ENCODE results near the gene SLC25A21. TPM values are rescaled to one million over a fixed set of nuclear protein-coding genes. Genes with fewer than 3 reads are reported as not detected.
"Not testable (repeated sequence)": the region's sequence is repeated elsewhere in the genome, so short reads cannot be mapped to it uniquely, and the experiment has no call there.

SLC25A21 gene
- total and polyA plus RNA-seq, 4 experiments from 2014 or later = not detected

DNA sequence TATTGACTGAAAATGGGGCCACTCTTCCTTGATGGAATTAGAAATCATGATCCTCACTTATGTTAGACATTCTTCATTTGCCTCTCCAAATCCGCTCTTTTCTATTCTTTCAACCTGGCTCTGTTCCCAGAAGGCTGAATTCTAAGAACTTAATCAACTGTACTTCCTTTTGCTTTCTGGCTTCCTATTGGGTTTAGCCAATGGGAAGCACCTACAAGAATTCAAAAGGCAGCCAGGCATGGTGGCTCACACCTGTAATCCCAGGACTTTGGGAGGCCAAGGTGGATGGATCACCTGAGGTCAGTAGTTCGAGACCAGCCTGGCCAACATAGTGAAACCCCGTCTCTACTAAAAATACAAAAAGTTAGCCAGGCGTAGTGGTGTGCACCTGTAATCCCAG, 98.1 kb downstream of the SLC25A21 start:
- H3K9me3 Mint-ChIP-seq; H3K4me3 ChIP-seq (ENCODE audit: low read length in 2 of 2); H3K27me3 ChIP-seq (ENCODE audit: insufficient read depth, low read length); H3K27ac ChIP-seq (ENCODE audit: low read depth, low read length); H3K4me1 ChIP-seq (ENCODE audit: insufficient read depth, low read length); H3K9me3 ChIP-seq (ENCODE audit: control insufficient read depth in 1 of 2, low read length in 2 of 2); H3K4me1 Mint-ChIP-seq; H3K27me3 Mint-ChIP-seq; H3K36me3 ChIP-seq (ENCODE audit: insufficient read depth, low read length); POLR2A ChIA-PET (ENCODE audit: partially characterized antibody); H3K27ac Mint-ChIP-seq; H3K4me3 Mint-ChIP-seq; H3K36me3 Mint-ChIP-seq; intact Hi-C loops (cut with micrococcal nuclease): not testable (repeated sequence)
- peak in 1 of 5 donors; percentile 39 for DNase-seq
- CTCF ChIA-PET (ENCODE audit: partially characterized antibody) = interaction anchor here (0.7 kb wide), 1 partner anchor 69 kb away, joined by 3 read pairs; no protein-coding TSS in a partner anchor

DNA sequence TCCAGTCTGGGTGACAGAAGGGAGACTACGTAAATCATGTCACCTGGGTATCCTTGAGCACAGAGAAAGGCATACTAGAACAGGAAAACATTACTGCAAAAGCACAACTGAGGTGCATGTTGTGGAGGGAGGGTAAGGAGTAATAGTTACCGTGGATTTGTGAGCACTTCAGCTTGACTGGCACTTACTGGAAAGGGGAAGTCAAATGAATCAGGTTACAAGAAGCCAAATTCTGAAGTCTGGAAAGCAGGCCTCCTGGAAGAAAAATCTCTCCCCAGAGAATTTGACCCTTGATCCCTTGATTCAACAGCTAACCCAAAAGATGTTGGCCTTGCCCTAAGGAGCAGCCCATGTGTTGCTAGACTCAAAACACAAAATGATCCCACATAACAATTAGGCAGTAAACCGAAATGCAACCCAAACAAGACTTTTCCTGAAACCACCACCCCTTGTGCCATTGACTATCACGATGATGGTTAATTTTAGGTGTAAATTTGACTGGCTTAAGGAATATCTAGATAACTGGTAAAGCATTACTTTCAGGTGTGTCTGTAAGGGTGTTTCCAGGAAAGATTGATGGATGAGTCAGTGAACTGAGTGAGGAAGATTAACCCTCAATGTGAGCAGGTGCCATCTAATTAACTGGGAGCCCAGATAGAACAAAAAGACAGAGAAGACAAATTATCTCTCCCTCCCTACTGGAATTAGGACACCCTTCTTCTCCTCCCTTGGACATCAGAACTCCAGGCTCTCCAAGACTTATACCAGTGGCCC, 108.8 kb downstream of the SLC25A21 start:
- peaks cover 0 to 7% (median under 1%) of the 10 kb centered on the region in 8 donors for H3K9me3 Mint-ChIP-seq
- H3K4me1 Mint-ChIP-seq = no peaks in the 10 kb centered on the region
- Histone ChIP-seq H3K4me3 (ENCODE audit: low read length in 2 of 2) (no peak overlapping the region), H3K27ac (ENCODE audit: low read depth, low read length) (no peak overlapping the region), H3K4me1 (ENCODE audit: insufficient read depth, low read length) (no peaks in the 10 kb centered on the region), H3K27me3 (ENCODE audit: insufficient read depth, low read length) (no peaks in the 10 kb centered on the region), H3K36me3 (ENCODE audit: insufficient read depth, low read length) (no peaks in the 10 kb centered on the region), H3K9me3 (ENCODE audit: control insufficient read depth in 1 of 2, low read length in 2 of 2) (no peaks in the 10 kb centered on the region)
- ChIA-PET CTCF (ENCODE audit: partially characterized antibody) (no interaction called here), POLR2A (ENCODE audit: partially characterized antibody) (no interaction called here)
- H3K4me3 Mint-ChIP-seq = no peak overlapping the region
- no peak for DNase-seq
- no peaks in the 10 kb centered on the region for H3K36me3 Mint-ChIP-seq
- no peak overlapping the region for H3K27ac Mint-ChIP-seq
- no peaks in the 10 kb centered on the region for H3K27me3 Mint-ChIP-seq
- intact Hi-C loops (cut with micrococcal nuclease) = no loop called here

DNA sequence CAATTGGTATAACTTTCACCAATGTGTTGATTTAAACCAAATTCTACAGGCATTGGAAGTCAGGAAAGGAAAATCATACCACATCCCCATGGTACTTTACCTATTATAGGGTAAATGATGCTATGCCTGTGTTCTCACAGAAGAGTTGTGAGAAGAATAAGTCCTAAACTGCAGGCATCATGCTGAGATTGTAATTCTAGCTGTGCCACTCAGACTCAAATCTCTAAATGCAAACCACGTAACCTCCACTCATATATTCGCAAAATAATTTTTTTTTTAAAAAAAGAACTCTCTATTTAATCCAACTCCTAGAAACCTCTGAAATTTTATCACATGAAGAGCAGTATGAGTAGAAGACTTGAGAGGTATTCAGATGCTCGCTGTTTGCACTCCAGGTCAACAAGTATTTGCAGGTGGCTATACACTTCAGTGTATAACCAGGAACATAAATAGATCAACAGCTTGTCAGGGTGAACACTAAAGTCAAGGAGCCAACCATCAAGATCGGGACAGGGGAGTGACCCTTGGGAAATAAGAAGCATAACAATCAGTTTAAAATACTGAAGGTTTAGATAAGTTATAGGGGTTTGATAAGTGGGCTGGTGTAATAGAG, 110.1 kb downstream of the SLC25A21 start:
- H3K36me3 Mint-ChIP-seq = no peaks in the 10 kb centered on the region
- no peak overlapping the region for H3K27ac Mint-ChIP-seq
- POLR2A ChIA-PET (ENCODE audit: partially characterized antibody) = no interaction called here

DNA sequence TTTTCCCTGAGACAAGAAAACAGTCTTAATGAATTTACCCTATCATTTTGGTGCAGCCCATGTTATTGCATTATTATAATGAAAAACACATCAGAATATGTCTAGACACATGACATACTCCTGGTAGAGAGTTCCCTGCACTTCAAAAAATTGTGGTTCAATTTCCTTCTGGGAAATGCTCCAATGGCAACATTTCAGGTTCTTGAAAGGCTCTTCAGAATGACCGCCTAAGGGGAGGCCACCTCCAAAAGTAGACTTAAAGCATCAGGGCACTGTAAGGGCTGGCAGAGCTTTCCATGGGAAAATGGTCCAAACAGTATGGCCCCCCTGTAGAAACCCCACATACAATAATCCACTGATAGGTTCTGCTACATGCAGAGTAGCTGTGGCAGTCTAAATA, 110.7 kb downstream of the SLC25A21 start:
- no peaks in the 10 kb centered on the region for H3K36me3 Mint-ChIP-seq
- Histone ChIP-seq H3K27me3 (ENCODE audit: insufficient read depth, low read length) (no peaks in the 10 kb centered on the region), H3K4me1 (ENCODE audit: insufficient read depth, low read length) (no peaks in the 10 kb centered on the region), H3K27ac (ENCODE audit: low read depth, low read length) (no peak overlapping the region), H3K36me3 (ENCODE audit: insufficient read depth, low read length) (no peaks in the 10 kb centered on the region), H3K9me3 (ENCODE audit: control insufficient read depth in 1 of 2, low read length in 2 of 2) (no peaks in the 10 kb centered on the region), H3K4me3 (ENCODE audit: low read length in 2 of 2) (no peak overlapping the region)
- ChIA-PET CTCF (ENCODE audit: partially characterized antibody) (no interaction called here), POLR2A (ENCODE audit: partially characterized antibody) (no interaction called here)
- H3K4me3 Mint-ChIP-seq = no peak overlapping the region
- intact Hi-C loops (cut with micrococcal nuclease) = no loop called here
- no peaks in the 10 kb centered on the region for H3K4me1 Mint-ChIP-seq
- no peaks in the 10 kb centered on the region for H3K27me3 Mint-ChIP-seq
- no peak overlapping the region for H3K27ac Mint-ChIP-seq
- H3K9me3 Mint-ChIP-seq = peaks cover 0 to 9% (median under 1%) of the 10 kb centered on the region in 8 donors
- DNase-seq = no peak

More for the DNA sequence above, 110.1 kb downstream of the SLC25A21 start:
- Histone ChIP-seq H3K9me3 (ENCODE audit: control insufficient read depth in 1 of 2, low read length in 2 of 2) (no peaks in the 10 kb centered on the region), H3K4me1 (ENCODE audit: insufficient read depth, low read length) (no peaks in the 10 kb centered on the region), H3K27ac (ENCODE audit: low read depth, low read length) (no peak overlapping the region), H3K27me3 (ENCODE audit: insufficient read depth, low read length) (no peaks in the 10 kb centered on the region), H3K4me3 (ENCODE audit: low read length in 2 of 2) (no peak overlapping the region), H3K36me3 (ENCODE audit: insufficient read depth, low read length) (no peaks in the 10 kb centered on the region)
- Mint-ChIP-seq H3K27me3 (no peaks in the 10 kb centered on the region), H3K4me1 (no peaks in the 10 kb centered on the region), H3K9me3 (peaks cover 0 to 10% (median under 1%) of the 10 kb centered on the region in 8 donors), H3K4me3 (no peak overlapping the region)
- intact Hi-C loops (cut with micrococcal nuclease) = no loop called here
- DNase-seq = no peak
- CTCF ChIA-PET (ENCODE audit: partially characterized antibody) = no interaction called here

DNA sequence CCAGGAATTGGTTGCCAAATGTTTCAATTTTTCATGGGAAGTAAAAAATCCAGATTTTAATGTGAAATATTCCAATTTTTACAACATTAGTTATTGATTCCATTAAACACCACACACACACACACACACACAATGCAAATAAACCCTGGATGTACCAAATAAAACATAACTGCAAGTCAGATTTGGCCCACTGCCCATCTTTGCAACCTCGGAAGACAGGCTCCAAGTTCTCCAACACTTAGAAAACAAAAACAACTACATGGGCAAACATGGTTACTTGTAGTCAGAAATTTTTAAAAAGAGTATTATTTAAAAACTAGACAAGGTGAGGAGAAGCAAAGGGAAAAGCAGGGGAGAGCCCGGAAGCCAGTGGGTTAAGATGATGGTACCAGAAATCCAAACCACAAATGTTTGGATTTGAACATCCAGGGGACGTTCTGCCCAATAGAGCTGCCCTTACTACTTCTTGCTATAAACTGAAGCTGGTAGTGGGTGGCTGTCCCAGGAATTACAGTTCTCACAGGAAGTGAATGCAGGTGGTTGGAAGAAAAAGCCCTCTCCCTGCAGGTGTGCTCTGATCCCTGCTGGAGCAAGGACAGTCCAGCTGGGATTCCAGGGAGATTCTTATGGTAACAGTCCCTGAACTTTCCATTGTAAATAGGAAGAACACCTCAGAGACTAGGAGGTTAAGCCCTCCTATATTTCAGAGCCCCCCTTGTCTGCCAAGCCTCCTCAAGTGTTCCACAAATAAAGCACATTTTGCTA, 111.7 kb downstream of the SLC25A21 start:
- Histone ChIP-seq H3K9me3 (ENCODE audit: control insufficient read depth in 1 of 2, low read length in 2 of 2) (no peaks in the 10 kb centered on the region), H3K4me1 (ENCODE audit: insufficient read depth, low read length) (no peaks in the 10 kb centered on the region), H3K27ac (ENCODE audit: low read depth, low read length) (no peak overlapping the region), H3K36me3 (ENCODE audit: insufficient read depth, low read length) (no peaks in the 10 kb centered on the region), H3K27me3 (ENCODE audit: insufficient read depth, low read length) (no peaks in the 10 kb centered on the region), H3K4me3 (ENCODE audit: low read length in 2 of 2) (no peak overlapping the region)
- no peak overlapping the region for H3K4me3 Mint-ChIP-seq
- no peaks in the 10 kb centered on the region for H3K27me3 Mint-ChIP-seq
- H3K36me3 Mint-ChIP-seq = no peaks in the 10 kb centered on the region
- intact Hi-C loops (cut with micrococcal nuclease) = no loop called here
- no peak overlapping the region for H3K27ac Mint-ChIP-seq
- CTCF ChIA-PET (ENCODE audit: partially characterized antibody) = no interaction called here
- no peaks in the 10 kb centered on the region for H3K4me1 Mint-ChIP-seq
- H3K9me3 Mint-ChIP-seq = peaks cover 0 to 9% (median under 1%) of the 10 kb centered on the region in 8 donors
- no peak for DNase-seq
- POLR2A ChIA-PET (ENCODE audit: partially characterized antibody) = no interaction called here

DNA sequence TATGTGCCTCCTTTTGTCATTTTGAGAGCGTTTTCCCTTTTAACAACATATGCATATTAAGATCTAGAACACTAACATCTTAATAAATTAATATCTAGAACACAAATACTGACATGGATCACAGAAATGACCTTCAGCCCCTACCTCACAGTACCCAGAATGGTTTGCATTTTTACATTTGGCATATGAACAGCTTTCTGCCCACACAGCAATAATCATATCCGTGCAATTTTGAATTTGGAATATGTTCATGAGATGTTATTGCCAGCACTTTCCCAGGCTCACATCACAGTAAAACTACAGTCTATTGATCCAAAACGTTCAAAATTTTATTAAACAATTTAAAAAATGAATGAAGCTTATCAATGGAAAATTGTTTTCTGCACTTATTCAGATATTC, 114.6 kb downstream of the SLC25A21 start:
- H3K4me3 Mint-ChIP-seq = no peak overlapping the region
- ChIA-PET POLR2A (ENCODE audit: partially characterized antibody) (no interaction called here), CTCF (ENCODE audit: partially characterized antibody) (no interaction called here)
- H3K36me3 Mint-ChIP-seq = no peaks in the 10 kb centered on the region
- no peaks in the 10 kb centered on the region for H3K27me3 ChIP-seq (ENCODE audit: insufficient read depth, low read length)
- intact Hi-C loops (cut with micrococcal nuclease) = no loop called here
- no peak overlapping the region for H3K27ac Mint-ChIP-seq
- H3K9me3 ChIP-seq (ENCODE audit: control insufficient read depth in 1 of 2, low read length in 2 of 2) = no peaks in the 10 kb centered on the region
- peaks cover 0 to 9% (median 5%) of the 10 kb centered on the region in 8 donors for H3K9me3 Mint-ChIP-seq
- H3K27ac ChIP-seq (ENCODE audit: low read depth, low read length) = no peak overlapping the region
- no peak overlapping the region for H3K4me3 ChIP-seq (ENCODE audit: low read length in 2 of 2)
- no peaks in the 10 kb centered on the region for H3K4me1 ChIP-seq (ENCODE audit: insufficient read depth, low read length)
- DNase-seq = no peak
- H3K27me3 Mint-ChIP-seq = no peaks in the 10 kb centered on the region
- H3K36me3 ChIP-seq (ENCODE audit: insufficient read depth, low read length) = no peaks in the 10 kb centered on the region
- H3K4me1 Mint-ChIP-seq = no peaks in the 10 kb centered on the region

DNA sequence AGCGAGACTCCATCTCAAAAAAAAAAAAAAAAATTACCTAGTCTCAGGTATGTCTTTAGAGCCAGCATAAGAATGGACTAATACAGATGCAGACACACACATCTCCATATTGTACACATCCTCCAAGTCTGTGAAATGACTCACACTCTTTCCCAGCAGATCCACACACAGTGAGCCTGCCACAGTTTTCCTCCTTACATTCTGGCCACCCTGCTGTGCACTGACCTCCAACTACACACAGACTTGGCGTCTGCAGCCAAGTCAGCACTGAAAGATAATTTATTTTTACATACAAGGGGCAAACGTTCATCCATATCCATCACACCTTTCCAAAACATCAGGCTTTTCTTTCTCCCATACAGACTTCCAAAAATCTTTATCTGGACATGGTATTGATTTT, 115.9 kb downstream of the SLC25A21 start:
- intact Hi-C loops (cut with micrococcal nuclease) = no loop called here
- no peaks in the 10 kb centered on the region for H3K36me3 ChIP-seq (ENCODE audit: insufficient read depth, low read length)
- no peaks in the 10 kb centered on the region for H3K27me3 ChIP-seq (ENCODE audit: insufficient read depth, low read length)
- H3K27ac ChIP-seq (ENCODE audit: low read depth, low read length) = no peak overlapping the region
- Mint-ChIP-seq H3K27ac (no peak overlapping the region), H3K9me3 (peaks cover 0 to 9% (median 4%) of the 10 kb centered on the region in 8 donors), H3K36me3 (no peaks in the 10 kb centered on the region), H3K27me3 (no peaks in the 10 kb centered on the region), H3K4me1 (no peaks in the 10 kb centered on the region), H3K4me3 (no peak overlapping the region)
- no peak overlapping the region for H3K4me3 ChIP-seq (ENCODE audit: low read length in 2 of 2)
- no peaks in the 10 kb centered on the region for H3K4me1 ChIP-seq (ENCODE audit: insufficient read depth, low read length)
- H3K9me3 ChIP-seq (ENCODE audit: control insufficient read depth in 1 of 2, low read length in 2 of 2) = no peaks in the 10 kb centered on the region
- CTCF ChIA-PET (ENCODE audit: partially characterized antibody) = no interaction called here
- no peak for DNase-seq
- POLR2A ChIA-PET (ENCODE audit: partially characterized antibody) = no interaction called here
